ENCODE results near the gene JARID2.

DNA sequence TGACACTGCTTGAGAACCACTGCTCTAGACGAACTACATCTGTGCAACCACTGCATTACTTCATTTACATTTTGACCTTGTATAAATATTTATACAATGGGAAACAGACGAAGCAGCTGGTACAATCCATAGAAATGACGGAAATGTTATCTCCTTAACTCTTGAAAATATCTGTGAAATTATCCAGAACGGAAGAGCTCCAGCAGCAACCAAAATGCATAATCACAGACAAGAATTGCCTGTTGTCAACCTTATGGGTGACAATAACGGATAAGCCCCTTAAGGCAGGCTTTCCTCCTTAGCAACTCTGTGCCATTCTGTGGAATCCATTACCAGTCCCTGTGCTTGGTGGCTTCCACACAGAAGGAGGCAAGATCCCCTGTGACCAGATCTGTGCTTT, 301.5 kb downstream of the JARID2 start:
- TF ChIP-seq, protein P1, sequence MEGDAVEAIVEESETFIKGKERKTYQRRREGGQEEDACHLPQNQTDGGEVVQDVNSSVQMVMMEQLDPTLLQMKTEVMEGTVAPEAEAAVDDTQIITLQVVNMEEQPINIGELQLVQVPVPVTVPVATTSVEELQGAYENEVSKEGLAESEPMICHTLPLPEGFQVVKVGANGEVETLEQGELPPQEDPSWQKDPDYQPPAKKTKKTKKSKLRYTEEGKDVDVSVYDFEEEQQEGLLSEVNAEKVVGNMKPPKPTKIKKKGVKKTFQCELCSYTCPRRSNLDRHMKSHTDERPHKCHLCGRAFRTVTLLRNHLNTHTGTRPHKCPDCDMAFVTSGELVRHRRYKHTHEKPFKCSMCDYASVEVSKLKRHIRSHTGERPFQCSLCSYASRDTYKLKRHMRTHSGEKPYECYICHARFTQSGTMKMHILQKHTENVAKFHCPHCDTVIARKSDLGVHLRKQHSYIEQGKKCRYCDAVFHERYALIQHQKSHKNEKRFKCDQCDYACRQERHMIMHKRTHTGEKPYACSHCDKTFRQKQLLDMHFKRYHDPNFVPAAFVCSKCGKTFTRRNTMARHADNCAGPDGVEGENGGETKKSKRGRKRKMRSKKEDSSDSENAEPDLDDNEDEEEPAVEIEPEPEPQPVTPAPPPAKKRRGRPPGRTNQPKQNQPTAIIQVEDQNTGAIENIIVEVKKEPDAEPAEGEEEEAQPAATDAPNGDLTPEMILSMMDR (IDR thresholded peaks at IDR 0.05), result no peak
- no peak for TF ChIP-seq POLR2A (IDR thresholded peaks at IDR 0.05)

Measured in thyroid gland (tissue), 4 donors.